A172 (cell line): ENCODE data around the gene FGF16. TPM values are rescaled to one million over a fixed set of nuclear protein-coding genes. Genes with fewer than 3 reads are reported as not detected.
"Not testable (repeated sequence)": the region's sequence is repeated elsewhere in the genome, so short reads cannot be mapped to it uniquely, and the experiment has no call there.

Experiments
- DNase-seq: peaks from one replicate; pipeline ENCODE4 v3.0.0-alpha.2; 2015; ENCODE audit warnings: low spot score
- total RNA-seq: library from RNA; depleted of rRNA; stranded (reverse); fragments of >200 nt; shearing (Covaris generic); gene quantifications from 2 replicates; pipeline ENCODE4 v1.2.3, GENCODE V29; 2014; rRNA removed

FGF16 gene
- not detected in 2 replicates for total RNA-seq

- no peak for DNase-seq
Observed at GRCh38 chrX:77446908-77447652, at the start of gene FGF16. TSS of gene FGF16 (plus strand) at chrX:77447389. CDS start at chrX:77447675, 286 bp downstream.

- peak; percentile 7 for DNase-seq
Observed at GRCh38 chrX:77398330-77398954, 48.7 kb upstream of the FGF16 start.

DNA sequence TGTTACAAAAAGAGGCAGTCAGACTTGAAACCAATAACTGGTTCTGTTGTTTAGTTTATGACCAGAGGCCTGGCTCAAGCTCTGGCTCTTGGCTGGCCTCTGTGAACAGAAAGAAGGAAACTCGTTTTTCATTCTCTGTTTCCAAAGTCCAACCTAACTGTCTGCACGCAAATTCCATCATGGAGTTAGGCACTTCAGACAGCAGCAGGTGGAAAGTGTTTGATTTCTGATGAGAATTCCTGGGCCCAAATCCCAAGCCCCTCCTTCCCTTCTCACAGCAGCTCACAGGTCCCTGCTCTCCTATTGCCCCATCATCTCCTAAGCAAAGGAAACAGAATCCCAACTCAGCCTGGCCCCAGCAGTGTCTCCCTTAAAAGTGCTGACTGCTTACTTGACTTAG lies 42.8 kb upstream of the FGF16 start:
- no peak for DNase-seq

DNA sequence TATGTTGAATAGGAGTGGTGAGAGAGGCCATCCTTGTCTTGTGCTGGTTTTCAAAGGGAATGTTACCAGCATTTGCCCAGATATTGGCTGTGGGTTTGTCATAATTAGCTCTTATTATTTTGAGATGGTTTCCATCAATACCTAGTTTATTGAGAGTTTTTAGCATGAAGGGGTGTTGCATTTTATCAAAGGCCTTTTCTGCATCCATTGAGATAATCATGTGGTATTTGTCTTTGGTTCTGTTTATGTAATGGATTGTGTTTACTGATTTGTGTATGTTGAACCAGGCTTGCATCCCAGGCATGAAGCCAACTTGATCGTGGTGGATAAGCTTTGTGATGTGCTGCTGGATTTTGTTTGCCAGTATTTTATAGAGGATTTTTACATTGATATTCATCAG lies 39.4 kb upstream of the FGF16 start:
- DNase-seq = not testable (repeated sequence)

- DNase-seq = no peak
Observed at GRCh38 chrX:77412631-77413030, 34.6 kb upstream of the FGF16 start.

GRCh38 chrX:77415161-77415560 lies 32.0 kb upstream of the FGF16 start:
- DNase-seq = no peak

- no peak for DNase-seq
Observed at GRCh38 chrX:77415882-77416281, 31.3 kb upstream of the FGF16 start.

GRCh38 chrX:77422891-77423648 lies 24.1 kb upstream of the FGF16 start:
- DNase-seq = no peak

DNA sequence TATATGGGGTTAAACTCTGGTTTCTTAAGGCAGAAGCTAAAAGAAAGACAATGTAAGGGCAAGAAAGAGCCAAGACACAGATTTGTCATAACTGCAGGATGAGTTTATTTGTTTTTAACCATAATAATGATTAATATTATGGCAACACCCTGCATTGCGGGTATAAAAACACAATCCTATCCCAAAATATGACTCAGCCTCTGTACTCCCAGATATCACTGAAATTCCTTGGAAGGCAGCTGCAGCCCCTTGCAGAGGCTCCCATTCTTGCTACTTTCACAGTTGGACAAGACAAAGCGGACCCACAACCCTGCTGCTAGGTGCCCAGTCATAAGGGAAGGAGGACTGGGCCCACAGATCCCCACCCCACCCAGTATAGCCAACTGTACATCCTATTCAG lies 20.4 kb upstream of the FGF16 start:
- DNase-seq = peak; percentile 51

DNA sequence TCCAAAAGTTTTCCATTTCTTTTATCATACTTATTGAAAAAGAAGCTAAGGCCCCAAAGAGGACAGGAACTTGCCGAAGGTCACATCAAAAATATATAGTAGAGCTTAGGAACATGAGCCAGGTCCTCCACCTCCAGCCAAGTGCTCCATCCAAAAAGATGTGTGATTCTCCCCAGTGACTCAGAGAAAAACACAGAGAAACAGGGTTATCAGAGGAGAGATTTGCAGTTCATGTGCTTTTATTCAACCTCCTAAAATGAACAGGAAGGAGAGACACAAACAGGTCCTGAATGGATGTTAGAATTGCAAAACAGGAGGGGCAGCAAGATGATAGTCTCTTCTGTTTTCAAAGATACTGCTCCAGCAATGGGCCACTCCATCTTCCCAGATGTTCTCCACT lies 19.6 kb upstream of the FGF16 start:
- DNase-seq = no peak

DNA sequence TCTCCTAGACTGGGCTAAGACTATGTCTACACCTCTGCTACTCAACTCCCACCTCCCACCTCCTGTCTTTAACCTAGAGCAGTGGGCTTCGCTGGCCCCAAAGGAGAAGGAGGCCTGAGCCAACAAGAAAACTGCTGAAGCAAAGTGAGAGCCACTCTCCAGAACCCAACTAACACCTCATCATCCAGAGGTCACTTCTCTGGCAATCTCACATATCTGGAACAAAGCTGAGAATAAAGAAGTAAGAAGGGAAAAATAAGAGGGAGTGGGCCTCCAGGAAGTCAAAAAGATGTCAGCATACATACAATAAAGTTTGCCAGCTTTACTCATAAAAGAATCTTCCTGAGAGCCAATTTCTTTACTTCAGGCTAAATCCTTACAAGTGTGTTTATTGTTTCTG lies 18.6 kb upstream of the FGF16 start:
- no peak for DNase-seq

DNA sequence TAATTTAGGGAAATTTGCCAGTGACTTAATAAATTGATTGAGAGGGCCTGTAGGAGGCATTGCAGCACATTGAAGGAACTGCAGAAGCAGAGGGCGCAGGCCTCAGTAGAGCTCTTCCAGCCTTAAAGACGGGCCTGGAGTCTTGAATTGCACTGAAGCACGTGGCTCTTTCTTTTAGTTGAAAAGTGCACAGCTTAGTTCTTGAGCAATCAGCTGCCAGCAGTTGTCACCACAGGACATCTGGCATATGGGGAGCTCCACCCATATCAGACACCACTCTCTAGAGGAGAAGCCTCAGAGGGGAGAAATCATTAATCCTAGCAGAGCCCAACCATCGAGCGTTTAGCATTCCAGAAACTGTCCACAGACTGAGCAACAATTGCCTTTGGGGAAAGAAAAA lies 16.0 kb upstream of the FGF16 start:
- peak; percentile 22 for DNase-seq

DNA sequence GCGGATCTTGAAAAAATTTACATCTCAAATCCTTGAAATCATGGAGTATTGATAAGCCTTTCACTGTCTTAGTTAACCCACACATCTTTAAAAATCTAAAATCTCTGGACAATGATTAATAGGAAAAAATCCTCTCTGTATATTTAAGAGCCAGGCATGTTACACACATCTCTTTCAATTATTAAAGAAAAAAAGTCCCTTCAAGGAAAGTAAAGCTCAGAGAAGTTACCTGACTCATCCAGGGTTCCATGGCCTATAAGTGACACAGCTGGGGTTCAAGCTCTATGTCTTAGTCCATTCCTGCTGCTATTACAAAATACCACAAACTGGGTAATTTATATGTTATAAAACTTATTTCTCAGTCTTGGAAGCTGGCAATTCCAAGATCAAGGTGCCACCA lies 14.2 kb upstream of the FGF16 start:
- DNase-seq = no peak

DNA sequence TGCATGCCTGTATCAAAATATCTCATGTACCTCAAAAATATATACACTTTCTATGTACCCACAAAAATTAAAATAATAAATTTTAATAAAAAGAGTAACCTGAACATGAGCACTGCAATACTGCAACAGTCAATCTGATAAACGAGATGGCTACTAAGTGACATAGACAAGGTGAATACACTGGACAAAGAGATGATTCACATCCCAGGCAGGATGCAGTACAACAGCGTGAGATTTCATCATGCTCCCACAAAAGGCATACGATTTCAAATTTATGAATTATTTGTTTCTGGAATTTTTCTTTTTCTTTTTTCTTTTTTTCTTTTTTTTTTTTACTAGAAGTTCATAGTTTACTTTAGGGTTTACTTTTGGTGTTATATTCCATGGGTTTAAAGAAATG lies 12.2 kb upstream of the FGF16 start:
- DNase-seq = no peak

DNA sequence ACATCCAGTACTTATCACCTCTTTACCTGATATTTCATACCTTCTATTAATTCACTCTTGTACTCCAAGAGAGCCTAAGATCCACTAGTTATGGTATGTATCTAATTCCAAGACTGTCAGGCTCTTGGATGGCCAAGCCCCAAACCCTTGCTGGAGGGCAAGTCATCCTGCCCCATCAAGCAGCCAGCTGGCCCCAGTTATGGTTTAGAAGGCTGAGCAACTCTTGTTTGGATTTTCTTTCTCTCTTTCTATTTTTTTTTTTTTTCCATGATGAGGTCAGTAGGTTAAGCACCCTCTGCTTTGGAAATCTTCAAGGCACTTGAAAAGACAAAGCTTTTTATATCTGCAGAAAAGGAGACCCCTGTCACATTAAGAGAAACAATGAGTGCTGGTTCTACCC lies 10.9 kb upstream of the FGF16 start:
- no peak for DNase-seq

- peak; percentile 64 for DNase-seq
Observed at GRCh38 chrX:77436682-77437081, 10.5 kb upstream of the FGF16 start.

DNA sequence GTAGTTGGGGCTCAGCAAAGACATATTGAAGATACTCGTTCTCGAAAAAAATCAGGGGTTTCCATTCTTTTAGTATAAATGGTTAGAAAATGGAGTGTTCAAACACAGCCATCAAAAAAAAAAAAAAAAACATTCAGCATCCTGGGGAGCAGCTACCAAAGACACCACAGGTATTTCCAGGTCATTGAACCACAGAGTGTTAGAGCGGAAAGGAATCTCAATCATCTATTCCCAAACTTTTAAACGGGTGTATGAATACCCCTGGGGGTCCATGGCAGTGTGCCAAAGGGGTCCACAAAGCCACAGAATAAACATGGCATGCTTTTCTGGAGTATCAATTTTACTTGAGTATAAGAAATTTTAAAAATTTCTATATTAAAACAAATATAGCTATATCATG lies 6.9 kb upstream of the FGF16 start:
- no peak for DNase-seq

DNA sequence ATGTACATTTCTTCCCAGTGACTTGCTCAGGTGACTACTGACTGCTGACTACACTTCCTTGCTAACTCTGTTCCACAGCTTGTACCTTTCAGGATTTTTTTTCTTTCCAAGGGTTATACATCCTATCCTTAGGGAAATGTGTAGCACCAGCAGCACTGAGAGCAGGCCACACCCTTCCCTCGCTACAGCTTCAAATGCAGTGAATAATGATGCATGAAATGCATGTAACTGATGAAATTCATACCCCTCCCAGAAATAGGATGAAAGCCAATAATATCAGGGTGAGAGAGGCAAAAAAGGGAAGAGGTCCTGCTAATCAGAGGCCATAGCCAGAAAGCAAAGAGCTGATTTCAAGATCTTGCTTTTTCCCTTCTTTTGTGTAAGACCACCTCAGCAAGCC lies 6.2 kb upstream of the FGF16 start:
- DNase-seq = no peak

DNA sequence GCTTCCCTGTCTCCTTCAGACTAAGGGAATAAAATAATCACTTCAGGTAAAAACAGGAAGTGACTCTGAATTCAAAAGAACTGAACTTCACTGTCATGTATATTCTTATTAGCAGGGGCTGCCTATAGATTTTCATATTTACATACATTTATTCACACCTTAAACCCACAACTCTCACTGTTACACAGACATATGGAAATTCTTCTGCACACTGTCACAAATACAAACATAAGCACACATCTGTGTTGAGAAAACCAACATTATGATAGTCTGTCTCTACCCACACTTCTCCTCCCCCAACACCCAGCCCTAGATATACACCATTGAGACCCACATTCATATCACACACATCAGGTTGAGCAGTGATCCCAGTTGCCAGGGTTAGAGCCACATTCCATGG lies 5.7 kb upstream of the FGF16 start:
- no peak for DNase-seq

GRCh38 chrX:77442728-77443127 lies 4.5 kb upstream of the FGF16 start:
- DNase-seq = peak; percentile 90

DNA sequence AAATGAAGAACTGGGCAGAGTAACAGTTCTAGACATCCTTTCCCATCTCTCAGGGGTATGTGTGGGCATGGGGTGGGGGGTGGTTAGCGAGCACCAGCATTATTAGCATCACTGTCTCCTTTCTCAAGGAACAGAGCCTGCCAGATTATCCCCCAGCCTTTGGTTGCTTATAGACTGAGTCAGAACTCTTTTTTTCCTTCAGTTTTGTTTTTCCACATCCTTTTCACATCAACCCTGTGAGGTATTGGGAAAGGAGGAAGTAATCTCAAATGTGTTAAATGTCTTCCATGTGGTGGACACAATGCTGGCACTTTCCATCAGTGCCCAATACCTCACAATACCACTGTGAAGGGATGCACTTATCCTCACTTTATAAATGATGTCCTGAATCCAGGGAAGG lies 3.1 kb upstream of the FGF16 start:
- no peak for DNase-seq

DNA sequence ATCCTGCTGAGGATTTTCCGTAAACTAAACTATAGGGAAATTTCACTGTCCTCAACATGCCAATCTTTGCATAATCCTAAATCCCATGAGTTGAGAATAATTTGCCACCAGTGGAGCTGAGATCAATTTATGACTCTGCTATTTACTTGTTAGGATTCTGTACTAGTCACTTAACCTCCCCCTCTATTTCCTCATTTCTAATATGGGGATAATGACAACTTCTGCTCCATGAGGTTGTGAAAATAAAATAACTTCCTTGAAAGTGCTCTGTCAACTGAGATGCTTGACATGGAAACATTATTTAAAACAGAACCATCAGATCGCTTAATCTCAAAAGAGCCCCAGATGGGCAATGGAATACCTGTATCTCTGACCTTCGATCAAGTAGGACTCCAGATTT lies 2.6 kb upstream of the FGF16 start:
- no peak for DNase-seq

GRCh38 chrX:77446029-77446585 lies 1.1 kb upstream of the FGF16 start:
- DNase-seq = no peak
